GM18502 (cell line): ENCODE measurements around the gene WIPF2.

Source experiments
- ATAC-seq: cut with Tn5 transposase; IDR thresholded peaks from one replicate; pipeline ENCODE4 v1.9.1; 2021; ENCODE audit warnings: mild to moderate bottlenecking; ENCODE audit not compliant: unreplicated experiment, poor library complexity

The WIPF2 gene

GRCh38 chr17:40323391-40324381, 104.6 kb downstream of the WIPF2 start:
- no peak for ATAC-seq

DNA sequence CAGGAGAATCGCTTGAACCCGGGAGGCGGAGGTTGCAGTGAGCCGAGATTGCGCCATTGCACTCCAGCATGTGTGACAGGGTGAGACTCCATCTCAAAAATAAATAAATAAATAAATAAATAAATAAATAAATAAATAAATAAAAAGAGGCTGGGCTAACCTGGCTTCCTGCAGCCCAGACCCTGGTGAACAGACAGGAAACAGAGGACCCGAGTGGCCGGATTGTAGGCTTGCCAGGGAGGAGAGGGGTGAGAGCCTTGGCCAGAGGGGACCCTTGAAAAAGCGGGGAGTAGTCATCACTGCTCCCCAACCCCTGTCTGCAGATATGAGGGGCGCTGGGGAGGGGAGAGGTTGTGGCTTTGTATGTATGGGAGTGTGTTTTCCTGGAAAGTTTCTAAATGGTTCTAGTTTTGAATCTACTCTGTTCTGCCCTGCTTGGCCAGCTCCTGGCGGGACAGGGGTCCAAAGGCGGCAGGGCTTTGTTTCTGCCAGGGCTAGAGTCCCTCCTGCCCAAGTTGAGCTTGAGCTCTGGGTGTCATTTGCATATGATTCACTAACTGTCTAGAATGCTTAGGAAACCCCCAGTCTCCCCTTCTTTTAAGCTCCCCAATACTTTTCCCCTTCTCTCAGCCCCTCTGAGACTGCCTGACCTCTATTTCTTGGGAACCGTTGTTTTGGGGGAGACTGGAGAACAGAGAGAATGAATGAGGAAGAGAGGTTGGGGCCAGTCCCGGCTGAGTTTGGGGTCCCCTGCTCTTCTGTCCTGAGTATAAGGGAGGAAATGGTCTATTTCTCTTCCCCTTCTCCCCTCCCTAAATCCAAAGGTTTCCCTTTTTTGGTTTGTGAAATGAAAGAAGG, 106.3 kb downstream of the WIPF2 start:
- ATAC-seq = no peak

DNA sequence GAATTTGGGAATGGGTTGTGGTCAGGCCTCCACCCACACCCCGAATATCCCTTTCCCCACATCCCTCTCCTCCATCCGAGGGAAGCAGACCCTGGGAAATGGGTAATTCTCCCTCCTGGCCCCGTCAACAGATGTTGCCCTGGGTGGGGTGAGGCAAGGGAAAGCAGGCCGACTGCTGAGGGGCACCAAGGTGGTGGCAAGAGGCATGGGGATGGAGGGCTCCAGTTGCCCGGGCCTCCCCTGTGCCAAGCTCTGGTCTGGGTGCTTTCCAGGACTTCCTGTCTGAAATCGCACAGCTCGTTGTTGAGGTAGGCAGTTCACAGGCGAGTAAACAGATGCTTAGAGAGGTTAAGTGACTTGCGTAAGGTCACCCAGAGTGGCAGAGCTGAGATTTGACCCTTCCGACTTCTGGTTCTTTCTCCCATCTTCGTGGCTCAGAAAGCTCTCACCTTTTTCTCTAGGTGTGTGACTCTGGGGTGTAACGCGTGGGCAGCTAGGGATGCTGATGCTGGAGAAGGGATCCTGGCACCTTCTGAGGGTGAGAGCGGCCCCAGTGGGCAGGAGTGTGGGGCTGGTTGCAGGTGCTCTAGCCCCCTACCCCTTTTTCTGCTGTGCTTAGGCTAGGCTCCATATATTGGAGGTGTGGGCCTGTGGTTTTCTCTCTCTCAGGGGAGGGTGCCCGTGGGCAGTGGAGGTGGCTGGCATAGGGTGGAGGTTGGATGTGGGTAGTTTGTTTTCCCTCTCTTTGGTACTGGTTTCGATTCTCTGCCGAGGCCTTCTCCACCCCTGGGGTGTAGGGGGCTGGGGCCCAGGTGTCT, 107.1 kb downstream of the WIPF2 start:
- no peak for ATAC-seq

DNA sequence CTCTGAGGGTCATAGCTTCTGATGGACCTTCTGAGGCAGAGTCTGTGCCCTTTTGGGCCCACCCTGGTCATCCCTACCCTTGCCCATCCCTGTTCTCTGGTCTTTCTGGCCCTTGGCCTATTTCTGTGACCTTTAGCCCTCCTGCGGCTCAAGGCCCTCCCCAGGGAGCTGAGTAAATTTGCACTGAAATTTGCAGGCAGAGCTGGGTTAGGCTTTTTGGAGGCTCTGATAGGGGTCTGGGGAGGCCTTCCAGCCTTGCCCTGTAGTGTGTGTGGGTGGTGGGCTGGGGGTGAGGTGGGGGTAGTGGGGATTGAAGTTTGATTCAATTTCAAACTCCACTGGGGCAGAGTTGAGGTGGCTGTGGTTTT, 107.7 kb downstream of the WIPF2 start:
- no peak for ATAC-seq

GRCh38 chr17:40327244-40327729, 108.2 kb downstream of the WIPF2 start:
- no peak for ATAC-seq

- no peak for ATAC-seq
These were observed 108.8 kb downstream of the WIPF2 start for GRCh38 chr17:40327735-40328385.

GRCh38 chr17:40328386-40328766, 109.3 kb downstream of the WIPF2 start:
- ATAC-seq = no peak

DNA sequence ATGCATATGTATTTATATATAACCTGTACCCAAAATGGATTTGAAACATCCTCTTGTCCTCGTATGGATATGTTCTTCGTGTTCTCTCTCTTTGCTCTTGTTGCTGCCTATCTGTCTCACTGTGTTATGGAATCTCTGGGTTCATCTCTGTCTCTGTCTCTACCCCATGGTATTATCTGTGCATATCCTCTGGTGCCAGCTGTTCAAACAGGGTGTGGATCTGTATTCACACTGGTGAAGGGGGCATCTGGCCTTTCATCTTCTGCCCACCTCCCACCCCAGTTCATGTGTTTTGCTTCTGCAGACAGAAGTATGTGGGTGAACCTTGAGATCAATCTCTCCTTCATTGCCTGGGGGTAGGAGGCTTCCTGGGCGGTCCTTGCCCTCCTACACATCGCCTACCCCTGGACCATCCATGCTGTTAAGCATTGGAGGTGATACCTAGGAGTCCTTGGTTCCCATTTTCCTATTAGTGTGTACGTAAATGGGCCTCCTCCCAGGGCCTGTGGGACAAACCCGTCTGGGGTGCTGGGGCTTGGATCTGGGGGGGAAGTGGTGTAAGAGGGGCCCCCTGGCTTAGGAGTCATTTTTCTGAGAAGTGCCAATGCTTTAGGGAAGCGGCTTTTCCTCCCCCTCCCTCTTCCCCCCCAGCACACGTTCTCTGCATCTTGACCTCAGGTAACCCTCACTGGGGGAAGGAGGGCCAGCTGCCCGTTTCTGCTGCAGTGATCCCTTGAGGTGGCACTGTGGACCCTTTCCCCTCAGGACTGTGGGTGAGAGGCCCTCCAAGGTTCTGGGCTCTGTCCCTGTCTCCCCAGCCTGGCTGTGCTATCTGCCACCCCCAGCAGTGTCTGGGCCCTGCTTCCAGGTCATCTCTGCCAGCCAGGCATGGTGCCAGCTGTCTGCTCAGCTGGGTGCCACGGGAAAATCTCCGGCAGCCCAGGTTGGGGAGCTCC, 111.0 kb downstream of the WIPF2 start:
- no peak for ATAC-seq

- ATAC-seq = no peak
These were observed 111.9 kb downstream of the WIPF2 start for GRCh38 chr17:40330850-40331470.

DNA sequence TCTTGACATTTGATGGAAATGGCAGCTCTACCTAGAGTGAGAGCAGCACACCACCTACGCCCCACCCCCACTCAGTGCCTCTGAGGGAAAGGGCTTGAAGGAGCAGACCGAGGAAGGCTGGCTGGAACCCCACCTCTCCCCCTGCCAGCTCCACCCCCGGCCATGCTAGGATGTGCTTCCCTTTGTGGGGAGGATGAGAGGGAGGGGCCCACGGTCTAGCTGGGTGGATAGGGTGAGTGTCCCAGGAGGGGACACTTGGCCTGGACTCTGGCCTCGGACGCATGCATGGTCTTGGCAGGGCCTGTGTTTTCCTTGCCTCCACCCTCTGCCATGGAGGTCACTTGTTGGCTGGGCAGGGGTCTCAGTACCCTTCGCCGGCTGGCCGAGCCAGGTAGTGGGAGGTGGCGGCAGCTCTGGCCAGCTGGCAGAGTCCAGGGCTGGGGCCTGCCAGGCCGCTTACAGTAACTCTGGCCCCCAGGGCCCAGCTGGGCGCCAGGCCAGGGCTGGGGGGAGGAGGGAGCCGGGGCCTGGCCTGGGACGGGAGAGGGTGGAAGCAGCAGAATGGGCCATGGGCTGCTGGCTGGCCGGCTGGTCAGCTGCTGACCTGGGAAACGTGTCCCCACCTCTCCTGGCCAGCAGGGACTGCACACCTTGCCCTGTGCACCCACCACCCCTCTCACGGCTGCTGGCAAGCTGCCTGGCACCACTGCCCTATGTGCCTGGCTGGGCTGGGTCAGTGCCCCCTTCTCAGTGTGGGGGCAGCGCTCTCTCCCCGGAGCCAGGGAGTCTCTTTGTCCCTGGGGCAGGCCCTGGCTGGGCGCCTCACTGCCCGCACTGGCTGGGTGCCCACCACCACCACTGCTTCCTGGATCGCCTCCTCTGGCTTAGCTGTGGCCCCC, 112.9 kb downstream of the WIPF2 start:
- ATAC-seq = no peak
